GM12891 (cell line): ENCODE measurements around the gene POLR2J.
"Not testable (repeated sequence)": the region's sequence is repeated elsewhere in the genome, so short reads cannot be mapped to it uniquely, and the experiment has no call there.

Experiments
- POLR2A ChIP-seq: IDR thresholded peaks from 2 replicates; pipeline ENCODE4 v1.6.1; 2011; ENCODE audit warnings: low read depth, low read length, control low read depth
- POLR2AphosphoS5 ChIP-seq: IDR thresholded peaks from 2 replicates; pipeline ENCODE4 v1.6.1; 2011; ENCODE audit warnings: low read depth, low read length, control low read depth
- SPI1 ChIP-seq: IDR thresholded peaks from 2 replicates; pipeline ENCODE4 v1.6.1; 2011; ENCODE audit warnings: low read depth, low read length, control low read depth

DNA sequence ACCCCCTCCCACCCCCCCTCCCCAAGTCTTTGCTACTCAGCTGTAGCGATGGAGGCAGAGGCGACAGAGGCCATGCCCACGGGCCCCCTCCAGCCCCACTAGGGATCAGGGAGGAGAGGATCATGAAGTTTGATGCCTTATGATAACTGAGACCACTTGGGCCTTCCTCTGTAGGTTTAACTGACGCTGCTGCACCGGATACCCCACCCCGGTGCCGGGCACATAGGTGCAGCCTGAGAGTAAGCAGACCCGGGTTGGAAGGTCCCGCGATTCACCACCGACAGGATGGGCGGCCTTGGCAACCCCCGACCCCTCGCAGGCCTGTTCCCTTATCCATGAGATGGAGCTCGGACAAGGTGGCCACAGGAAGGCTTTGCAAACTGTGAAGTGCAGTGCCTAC lies 15.3 kb upstream of the POLR2J start:
- TF ChIP-seq POLR2AphosphoS5, SPI1, POLR2A: not testable (repeated sequence)
